Measurements from ENCODE around the gene SERPINA5. TPM values are rescaled to one million over a fixed set of nuclear protein-coding genes. Genes with fewer than 3 reads are reported as not detected.

Gene SERPINA5
- polyA plus RNA-seq, 1 donor from 2014 or later, result not detected

DNA sequence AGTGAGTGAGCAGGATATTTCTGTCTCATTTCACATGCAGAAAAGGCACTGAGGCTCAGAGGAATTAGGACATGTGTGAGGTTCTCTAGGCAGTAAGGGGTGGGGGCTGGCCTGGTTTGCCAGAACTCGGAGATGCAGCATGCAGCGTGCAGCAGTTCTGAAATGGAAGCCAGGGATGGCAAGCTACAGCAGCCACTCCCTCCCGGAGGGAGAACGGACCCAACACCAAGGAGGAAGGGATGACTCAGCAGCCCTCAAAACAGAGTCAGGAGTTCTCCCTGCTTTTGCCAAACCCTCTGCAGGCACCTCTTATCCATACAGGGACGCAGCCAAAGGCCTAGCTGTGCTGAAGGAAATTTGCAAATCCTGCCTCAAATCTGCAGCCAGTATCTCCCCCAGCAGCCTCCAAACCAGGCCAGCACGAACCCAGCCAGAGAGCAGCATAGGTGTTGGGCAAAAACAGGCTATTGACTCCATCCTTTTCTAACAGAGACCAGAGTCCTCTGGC is 20.7 kb downstream of the SERPINA5 start:
- H3K27ac ChIP-seq (ENCODE audit: low read length), result no peak overlapping the region
- no peaks in the 10 kb centered on the region for H3F3A ChIP-seq (ENCODE audit: insufficient read depth, low read length, poor library complexity, severe bottlenecking)
- no peaks in the 10 kb centered on the region for H3K36me3 ChIP-seq (ENCODE audit: insufficient read depth, low read length)
- no peak for TF ChIP-seq TAF1 (IDR thresholded peaks at IDR 0.05; ENCODE audit: low read depth)
- TF ChIP-seq MXI1 (conservative IDR thresholded peaks at IDR 0.05; ENCODE audit: poor library complexity, severe bottlenecking), result no peak
- no peak for TF ChIP-seq SMC3 (conservative IDR thresholded peaks at IDR 0.05; ENCODE audit: poor library complexity)
- TF ChIP-seq POLR2AphosphoS5 (IDR thresholded peaks at IDR 0.05), result no peak
- TF ChIP-seq EP300 (conservative IDR thresholded peaks at IDR 0.05; ENCODE audit: poor library complexity, severe bottlenecking), result no peak
- TF ChIP-seq, protein P1, sequence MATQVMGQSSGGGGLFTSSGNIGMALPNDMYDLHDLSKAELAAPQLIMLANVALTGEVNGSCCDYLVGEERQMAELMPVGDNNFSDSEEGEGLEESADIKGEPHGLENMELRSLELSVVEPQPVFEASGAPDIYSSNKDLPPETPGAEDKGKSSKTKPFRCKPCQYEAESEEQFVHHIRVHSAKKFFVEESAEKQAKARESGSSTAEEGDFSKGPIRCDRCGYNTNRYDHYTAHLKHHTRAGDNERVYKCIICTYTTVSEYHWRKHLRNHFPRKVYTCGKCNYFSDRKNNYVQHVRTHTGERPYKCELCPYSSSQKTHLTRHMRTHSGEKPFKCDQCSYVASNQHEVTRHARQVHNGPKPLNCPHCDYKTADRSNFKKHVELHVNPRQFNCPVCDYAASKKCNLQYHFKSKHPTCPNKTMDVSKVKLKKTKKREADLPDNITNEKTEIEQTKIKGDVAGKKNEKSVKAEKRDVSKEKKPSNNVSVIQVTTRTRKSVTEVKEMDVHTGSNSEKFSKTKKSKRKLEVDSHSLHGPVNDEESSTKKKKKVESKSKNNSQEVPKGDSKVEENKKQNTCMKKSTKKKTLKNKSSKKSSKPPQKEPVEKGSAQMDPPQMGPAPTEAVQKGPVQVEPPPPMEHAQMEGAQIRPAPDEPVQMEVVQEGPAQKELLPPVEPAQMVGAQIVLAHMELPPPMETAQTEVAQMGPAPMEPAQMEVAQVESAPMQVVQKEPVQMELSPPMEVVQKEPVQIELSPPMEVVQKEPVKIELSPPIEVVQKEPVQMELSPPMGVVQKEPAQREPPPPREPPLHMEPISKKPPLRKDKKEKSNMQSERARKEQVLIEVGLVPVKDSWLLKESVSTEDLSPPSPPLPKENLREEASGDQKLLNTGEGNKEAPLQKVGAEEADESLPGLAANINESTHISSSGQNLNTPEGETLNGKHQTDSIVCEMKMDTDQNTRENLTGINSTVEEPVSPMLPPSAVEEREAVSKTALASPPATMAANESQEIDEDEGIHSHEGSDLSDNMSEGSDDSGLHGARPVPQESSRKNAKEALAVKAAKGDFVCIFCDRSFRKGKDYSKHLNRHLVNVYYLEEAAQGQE (IDR thresholded peaks at IDR 0.05; ENCODE audit: borderline replicate concordance), result no peak
- no peak for TF ChIP-seq EZH2 (IDR thresholded peaks at IDR 0.05; ENCODE audit: borderline replicate concordance, insufficient read depth, low read length, poor library complexity, severe bottlenecking)
- no peak for TF ChIP-seq RAD21 (conservative IDR thresholded peaks at IDR 0.05)
- TF ChIP-seq, protein P2, sequence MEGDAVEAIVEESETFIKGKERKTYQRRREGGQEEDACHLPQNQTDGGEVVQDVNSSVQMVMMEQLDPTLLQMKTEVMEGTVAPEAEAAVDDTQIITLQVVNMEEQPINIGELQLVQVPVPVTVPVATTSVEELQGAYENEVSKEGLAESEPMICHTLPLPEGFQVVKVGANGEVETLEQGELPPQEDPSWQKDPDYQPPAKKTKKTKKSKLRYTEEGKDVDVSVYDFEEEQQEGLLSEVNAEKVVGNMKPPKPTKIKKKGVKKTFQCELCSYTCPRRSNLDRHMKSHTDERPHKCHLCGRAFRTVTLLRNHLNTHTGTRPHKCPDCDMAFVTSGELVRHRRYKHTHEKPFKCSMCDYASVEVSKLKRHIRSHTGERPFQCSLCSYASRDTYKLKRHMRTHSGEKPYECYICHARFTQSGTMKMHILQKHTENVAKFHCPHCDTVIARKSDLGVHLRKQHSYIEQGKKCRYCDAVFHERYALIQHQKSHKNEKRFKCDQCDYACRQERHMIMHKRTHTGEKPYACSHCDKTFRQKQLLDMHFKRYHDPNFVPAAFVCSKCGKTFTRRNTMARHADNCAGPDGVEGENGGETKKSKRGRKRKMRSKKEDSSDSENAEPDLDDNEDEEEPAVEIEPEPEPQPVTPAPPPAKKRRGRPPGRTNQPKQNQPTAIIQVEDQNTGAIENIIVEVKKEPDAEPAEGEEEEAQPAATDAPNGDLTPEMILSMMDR (IDR thresholded peaks at IDR 0.05; ENCODE audit: poor library complexity, severe bottlenecking), result no peak
- H2AFZ ChIP-seq (ENCODE audit: low read depth, low read length), result no peak overlapping the region
- no peaks in the 10 kb centered on the region for H3K27me3 ChIP-seq (ENCODE audit: insufficient read depth, low read depth, low read length)
- H3K4me2 ChIP-seq (ENCODE audit: low read length), result no peak overlapping the region
- H4K20me1 ChIP-seq (ENCODE audit: insufficient read depth), result no peaks in the 10 kb centered on the region
- H3K9ac ChIP-seq (ENCODE audit: low read length), result no peak overlapping the region
- no peaks in the 10 kb centered on the region for H3K79me2 ChIP-seq (replicated peaks; ENCODE audit: insufficient read depth, low read length)
- no peaks in the 10 kb centered on the region for H3K9me3 ChIP-seq (ENCODE audit: low read length)
- no peak overlapping the region for H3K4me3 ChIP-seq (ENCODE audit: low read length)
- H3K9me2 ChIP-seq (ENCODE audit: insufficient read depth, low read length), result no peaks in the 10 kb centered on the region

DNA sequence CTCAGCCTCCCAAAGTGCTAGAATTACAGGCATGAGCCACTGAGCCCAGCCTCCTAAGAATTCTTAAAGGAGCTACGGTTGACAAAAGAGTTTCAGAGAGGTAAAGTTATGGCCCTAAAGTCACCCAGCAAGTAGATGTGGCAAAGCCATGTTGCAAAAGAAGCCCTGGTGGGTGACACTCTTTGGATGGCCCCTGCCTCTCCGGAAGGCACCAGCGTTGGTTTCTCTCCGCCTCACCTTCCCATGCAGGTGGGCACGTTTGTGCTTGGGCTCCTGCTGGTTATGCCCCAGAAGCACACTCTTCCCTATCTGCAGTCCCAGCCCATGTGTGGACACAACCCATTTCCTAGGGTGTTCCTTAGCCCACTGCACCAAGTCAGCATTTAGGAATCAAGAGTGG is 21.5 kb downstream of the SERPINA5 start:
- no peak for TF ChIP-seq EZH2 (IDR thresholded peaks at IDR 0.05; ENCODE audit: borderline replicate concordance, insufficient read depth, low read length, poor library complexity, severe bottlenecking)
- TF ChIP-seq, protein P1 (IDR thresholded peaks at IDR 0.05; ENCODE audit: borderline replicate concordance), result no peak
- TF ChIP-seq SMC3 (conservative IDR thresholded peaks at IDR 0.05; ENCODE audit: poor library complexity), result no peak
- TF ChIP-seq EP300 (conservative IDR thresholded peaks at IDR 0.05; ENCODE audit: poor library complexity, severe bottlenecking), result no peak
- TF ChIP-seq MXI1 (conservative IDR thresholded peaks at IDR 0.05; ENCODE audit: poor library complexity, severe bottlenecking), result no peak
- TF ChIP-seq TAF1 (IDR thresholded peaks at IDR 0.05; ENCODE audit: low read depth), result no peak
- TF ChIP-seq RAD21 (conservative IDR thresholded peaks at IDR 0.05), result no peak
- TF ChIP-seq, protein P2 (IDR thresholded peaks at IDR 0.05; ENCODE audit: poor library complexity, severe bottlenecking), result no peak
- no peak for TF ChIP-seq POLR2AphosphoS5 (IDR thresholded peaks at IDR 0.05)
- Histone ChIP-seq H3K27me3 (ENCODE audit: insufficient read depth, low read depth, low read length) (no peaks in the 10 kb centered on the region), H4K20me1 (ENCODE audit: insufficient read depth) (no peaks in the 10 kb centered on the region), H3K27ac (ENCODE audit: low read length) (no peak overlapping the region), H3K4me2 (ENCODE audit: low read length) (no peak overlapping the region), H3K9me3 (ENCODE audit: low read length) (no peaks in the 10 kb centered on the region), H3K9ac (ENCODE audit: low read length) (no peak overlapping the region), H3K36me3 (ENCODE audit: insufficient read depth, low read length) (no peaks in the 10 kb centered on the region), H3K79me2 (replicated peaks; ENCODE audit: insufficient read depth, low read length) (no peaks in the 10 kb centered on the region), H2AFZ (ENCODE audit: low read depth, low read length) (no peak overlapping the region), H3K4me3 (ENCODE audit: low read length) (no peak overlapping the region), H3K9me2 (ENCODE audit: insufficient read depth, low read length) (no peaks in the 10 kb centered on the region), H3F3A (ENCODE audit: insufficient read depth, low read length, poor library complexity, severe bottlenecking) (no peaks in the 10 kb centered on the region)
